T-helper 1 cell treated with Interleukin-12 subunit alpha and Interleukin-12 subunit beta and Interleukin-4 antibody, amounts not matched to agents 30 μg/mL and 1 μg/mL, for 36 hours (primary cell): Measurements from ENCODE around the gene IL21R.
A peak's percentile ranks its signal among the peaks of the same experiment; 100 is the strongest.
"Not testable (repeated sequence)": the region's sequence is repeated elsewhere in the genome, so short reads cannot be mapped to it uniquely, and the experiment has no call there.

Experiments used
- H3K27ac Mint-ChIP-seq: one replicate; pipeline ENCODE4 v1.8.0; 2021; ENCODE audit warnings: mild to moderate bottlenecking, mixed read lengths
- H3K27me3 Mint-ChIP-seq: one replicate; pipeline ENCODE4 v1.8.0; 2021; ENCODE audit warnings: low read depth, mixed read lengths
- H3K36me3 Mint-ChIP-seq: one replicate; pipeline ENCODE4 v1.8.0; 2021; ENCODE audit warnings: low read depth, mixed read lengths
- H3K4me1 Mint-ChIP-seq: one replicate; pipeline ENCODE4 v1.8.0; 2021; ENCODE audit warnings: low read depth, mixed read lengths
- H3K4me3 Mint-ChIP-seq: one replicate; pipeline ENCODE4 v1.8.0; 2021; ENCODE audit warnings: mild to moderate bottlenecking, moderate library complexity, mixed read lengths
- H3K9me3 Mint-ChIP-seq: one replicate; pipeline ENCODE4 v1.8.0; 2021; ENCODE audit warnings: mixed read lengths

Gene IL21R

DNA sequence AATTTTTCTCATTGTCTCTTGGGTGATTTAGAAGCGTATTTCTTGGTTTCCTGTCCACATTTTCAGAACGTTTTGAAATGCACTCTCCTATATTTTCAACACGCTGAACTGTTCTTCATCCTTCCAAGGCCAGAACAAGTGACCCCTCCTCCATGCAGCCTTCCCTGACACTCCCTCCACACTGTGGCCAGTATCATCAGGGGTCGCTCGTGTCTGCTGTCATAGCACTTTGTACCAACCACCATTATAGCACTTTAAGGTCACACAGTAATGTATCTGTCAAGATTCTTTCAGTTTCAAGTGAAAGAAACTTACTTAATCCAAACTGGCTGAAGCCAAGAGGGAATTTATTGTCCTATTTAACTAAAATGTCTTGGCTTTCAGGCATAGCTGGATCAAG is 17.5 kb upstream of the IL21R start:
- Mint-ChIP-seq H3K4me3 (no peak overlapping the region), H3K9me3 (peaks cover 33% of the 10 kb centered on the region), H3K27me3 (no peaks in the 10 kb centered on the region), H3K27ac (no peak overlapping the region), H3K4me1 (peaks cover 42% of the 10 kb centered on the region), H3K36me3 (peaks cover 29% of the 10 kb centered on the region)

GRCh38 chr16:27385398-27385797 is 16.6 kb upstream of the IL21R start:
- Mint-ChIP-seq H3K27me3 (no peaks in the 10 kb centered on the region), H3K9me3 (peaks cover 36% of the 10 kb centered on the region), H3K27ac (no peak overlapping the region), H3K4me1 (peaks cover 36% of the 10 kb centered on the region), H3K36me3 (peaks cover 31% of the 10 kb centered on the region), H3K4me3 (no peak overlapping the region)

DNA sequence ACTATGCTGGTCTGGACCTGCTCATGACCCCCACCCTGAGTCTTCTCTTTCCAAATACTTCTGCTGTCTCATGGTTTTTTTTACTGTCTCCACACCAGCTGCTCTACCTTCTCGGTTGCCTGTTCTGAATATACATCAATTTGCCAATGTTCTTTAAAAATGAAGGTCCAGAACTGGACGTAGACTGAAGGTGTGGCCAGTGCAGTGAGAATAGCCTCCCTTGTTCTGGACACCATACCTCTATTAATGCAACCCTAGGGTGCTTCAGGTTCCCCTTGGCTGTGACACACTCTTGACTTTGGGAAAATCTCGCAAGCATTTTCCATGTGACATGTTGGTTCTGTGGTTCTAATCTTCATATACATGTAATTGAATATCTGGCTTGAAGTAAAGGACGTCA is 15.3 kb upstream of the IL21R start:
- H3K4me1 Mint-ChIP-seq = peaks cover 27% of the 10 kb centered on the region
- H3K9me3 Mint-ChIP-seq = peaks cover 41% of the 10 kb centered on the region
- H3K27ac Mint-ChIP-seq = peak overlapping the region; percentile 8
- no peaks in the 10 kb centered on the region for H3K27me3 Mint-ChIP-seq
- H3K4me3 Mint-ChIP-seq = no peak overlapping the region
- peaks cover 36% of the 10 kb centered on the region for H3K36me3 Mint-ChIP-seq

- H3K27ac Mint-ChIP-seq = peak overlapping the region; percentile 64
- no peaks in the 10 kb centered on the region for H3K27me3 Mint-ChIP-seq
- no peak overlapping the region for H3K4me3 Mint-ChIP-seq
- H3K9me3 Mint-ChIP-seq = peaks cover 47% of the 10 kb centered on the region
- H3K36me3 Mint-ChIP-seq = peaks cover 39% of the 10 kb centered on the region
- H3K4me1 Mint-ChIP-seq = peaks cover 16% of the 10 kb centered on the region
Observed at GRCh38 chr16:27387724-27388123, 14.2 kb upstream of the IL21R start.

- Mint-ChIP-seq H3K4me1 (peaks cover 25% of the 10 kb centered on the region), H3K9me3 (peaks cover 57% of the 10 kb centered on the region), H3K27ac (no peak overlapping the region), H3K27me3 (no peaks in the 10 kb centered on the region), H3K4me3 (no peak overlapping the region), H3K36me3 (peaks cover 41% of the 10 kb centered on the region)
Observed at GRCh38 chr16:27389272-27389961, 12.6 kb upstream of the IL21R start.

DNA sequence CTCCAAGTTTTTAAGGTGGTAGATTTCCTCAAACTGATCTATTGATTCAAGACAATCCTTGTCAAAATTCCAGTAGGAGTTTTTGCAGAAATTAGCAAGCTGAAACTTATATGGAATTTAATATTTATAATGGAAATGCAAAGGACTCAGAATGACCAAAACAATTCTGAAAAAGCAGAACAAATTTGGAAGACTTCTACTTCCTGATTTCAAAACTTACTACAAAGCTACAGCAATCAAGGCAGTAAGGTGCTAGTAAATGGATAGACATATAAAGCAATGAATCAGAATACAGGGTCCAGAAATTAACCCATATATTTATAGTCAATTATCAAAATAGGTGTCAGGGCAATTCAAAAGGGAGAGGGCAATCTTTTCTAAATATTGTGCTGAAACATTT is 11.8 kb upstream of the IL21R start:
- Mint-ChIP-seq H3K9me3 (peaks cover 59% of the 10 kb centered on the region), H3K4me1 (peaks cover 28% of the 10 kb centered on the region), H3K27me3 (no peaks in the 10 kb centered on the region), H3K4me3 (no peak overlapping the region), H3K27ac (no peak overlapping the region), H3K36me3 (peaks cover 46% of the 10 kb centered on the region)

DNA sequence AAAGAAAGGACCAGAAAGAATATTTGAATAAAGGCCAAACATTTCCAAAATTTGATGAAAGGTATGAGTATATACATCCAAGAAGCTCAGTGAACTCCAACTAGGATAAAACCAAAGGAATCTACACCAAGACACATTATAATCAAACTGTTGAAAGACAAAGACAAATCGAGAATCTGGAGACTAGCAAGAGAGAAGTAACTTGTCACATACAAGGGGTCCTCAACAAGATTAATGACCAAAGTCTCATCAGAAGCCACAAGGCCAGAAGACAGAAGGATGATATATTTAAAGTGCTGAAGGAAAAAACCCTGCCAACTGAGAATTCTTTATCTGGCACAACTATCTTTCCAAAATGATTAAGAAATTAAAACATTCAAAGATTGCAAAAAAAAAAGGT is 9.3 kb upstream of the IL21R start:
- Mint-ChIP-seq H3K4me3 (no peak overlapping the region), H3K36me3 (peaks cover 40% of the 10 kb centered on the region), H3K9me3 (peaks cover 57% of the 10 kb centered on the region), H3K27me3 (no peaks in the 10 kb centered on the region), H3K4me1 (peaks cover 23% of the 10 kb centered on the region), H3K27ac (no peak overlapping the region)

DNA sequence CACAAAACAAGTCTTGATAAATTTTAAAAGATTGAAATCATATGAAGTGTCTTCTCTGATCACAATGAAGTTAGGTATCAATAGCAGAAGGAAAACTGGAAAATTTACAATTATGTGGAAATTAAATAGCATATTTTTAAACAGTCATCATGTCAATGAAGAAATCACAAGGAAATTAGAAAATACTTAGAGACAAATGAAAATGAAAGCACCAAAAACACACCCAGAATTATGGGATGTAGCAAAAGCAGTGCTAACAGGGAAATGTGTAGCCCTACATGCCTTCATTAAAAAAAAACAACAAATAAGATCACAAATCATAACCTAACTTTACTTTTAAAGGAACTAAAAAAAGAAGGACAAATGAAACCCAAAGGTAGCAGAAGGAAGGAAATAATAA is 7.5 kb upstream of the IL21R start:
- H3K27me3 Mint-ChIP-seq = no peaks in the 10 kb centered on the region
- H3K36me3 Mint-ChIP-seq = peaks cover 31% of the 10 kb centered on the region
- H3K9me3 Mint-ChIP-seq = peaks cover 50% of the 10 kb centered on the region
- H3K4me3 Mint-ChIP-seq = no peak overlapping the region
- H3K27ac Mint-ChIP-seq = no peak overlapping the region
- H3K4me1 Mint-ChIP-seq = peaks cover 19% of the 10 kb centered on the region

DNA sequence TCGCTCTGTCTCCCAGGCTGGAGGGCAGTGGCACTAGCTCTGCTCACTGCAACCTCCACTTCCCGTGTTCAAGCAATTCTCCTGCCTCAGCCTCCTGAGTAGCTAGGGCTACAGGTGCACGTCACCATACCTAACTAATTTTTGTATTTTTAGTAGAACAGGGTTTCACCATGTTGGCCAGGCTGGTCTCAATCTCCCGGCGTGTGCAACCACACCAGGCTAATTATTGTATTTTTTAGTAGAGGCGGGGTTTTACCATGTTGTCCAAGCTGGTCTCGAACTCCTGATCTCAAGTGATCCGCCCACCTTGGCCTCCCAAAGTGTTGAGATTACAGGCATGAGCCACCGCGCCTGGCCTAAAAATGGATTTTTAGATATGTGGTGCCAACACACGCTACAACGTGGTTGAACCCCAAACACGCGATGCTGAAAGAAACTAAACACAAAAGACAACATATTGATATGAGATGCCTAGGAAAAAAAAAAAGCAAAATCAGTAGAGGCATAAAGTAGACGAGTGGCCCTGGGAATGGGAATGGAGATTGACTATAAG is 3.6 kb upstream of the IL21R start:
- peaks cover 25% of the 10 kb centered on the region for H3K9me3 Mint-ChIP-seq
- not testable (repeated sequence) for H3K27me3 Mint-ChIP-seq, H3K27ac Mint-ChIP-seq, H3K4me3 Mint-ChIP-seq
- peaks cover 34% of the 10 kb centered on the region for H3K4me1 Mint-ChIP-seq
- peaks cover 25% of the 10 kb centered on the region for H3K36me3 Mint-ChIP-seq

DNA sequence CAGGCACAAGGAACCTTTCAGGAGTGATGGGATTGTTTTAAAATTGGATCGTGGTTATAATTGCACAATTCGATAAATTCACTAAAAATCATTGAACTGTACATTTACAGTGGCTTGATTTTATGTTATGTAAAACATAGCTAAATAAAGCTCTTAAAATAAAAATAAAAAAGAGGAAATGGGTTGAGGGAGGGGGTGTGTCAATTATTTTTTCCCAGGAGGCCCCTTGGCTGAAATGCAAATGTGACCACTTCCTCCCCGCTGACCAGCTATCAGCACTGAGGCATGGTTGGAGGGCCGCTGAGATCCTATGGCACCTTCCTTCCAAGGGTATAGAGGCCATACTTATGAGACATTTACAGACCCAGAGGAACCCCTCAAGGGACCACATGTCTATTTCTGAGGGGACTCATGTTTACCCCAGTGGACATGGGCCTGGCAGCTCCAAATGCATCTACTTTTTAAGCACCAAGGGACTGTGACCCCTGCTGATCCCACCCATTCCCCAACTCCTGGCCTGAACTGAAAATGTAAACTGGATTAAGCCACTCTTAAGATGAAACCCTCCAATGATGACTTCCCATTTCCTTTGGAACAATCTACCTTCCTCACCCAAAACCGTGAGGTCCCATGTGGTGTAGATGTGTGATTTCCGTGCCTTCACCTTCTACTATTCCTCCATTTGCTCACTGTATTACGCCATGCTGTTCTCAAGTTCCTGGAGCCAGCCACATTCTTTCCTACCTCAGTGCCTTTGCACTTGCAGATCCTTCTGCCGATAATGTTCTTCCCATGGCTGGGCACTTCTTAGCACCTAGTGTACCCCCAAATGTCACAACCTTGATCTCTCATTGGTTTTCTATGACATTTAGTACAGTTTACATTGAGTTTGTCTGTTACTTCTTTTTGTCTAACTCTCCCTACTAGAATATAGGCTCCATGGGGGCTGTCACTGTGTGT is 2.8 kb upstream of the IL21R start:
- peaks cover 25% of the 10 kb centered on the region for H3K36me3 Mint-ChIP-seq
- H3K9me3 Mint-ChIP-seq = peaks cover 19% of the 10 kb centered on the region
- H3K27ac Mint-ChIP-seq = no peak overlapping the region
- H3K4me3 Mint-ChIP-seq = no peak overlapping the region
- H3K27me3 Mint-ChIP-seq = no peaks in the 10 kb centered on the region
- peaks cover 34% of the 10 kb centered on the region for H3K4me1 Mint-ChIP-seq

DNA sequence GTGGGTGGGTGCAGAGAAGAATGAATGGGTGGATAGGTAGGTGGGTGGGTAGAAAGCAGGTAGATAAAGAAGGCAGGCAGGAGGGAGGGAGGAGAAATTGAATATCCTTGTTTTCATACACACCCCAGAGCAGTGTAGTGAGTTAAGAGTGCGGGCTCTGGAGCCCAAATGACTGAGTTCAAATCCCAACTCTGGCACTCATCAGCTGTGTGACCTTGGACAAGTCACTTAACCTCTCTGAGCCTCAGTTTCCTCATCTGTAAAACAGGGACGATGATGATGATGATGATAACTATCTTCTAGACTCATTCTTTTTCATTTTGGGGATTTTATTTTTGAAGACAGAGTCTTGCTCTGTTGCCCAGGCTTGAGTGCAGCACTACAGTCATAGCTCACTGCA is 2.0 kb upstream of the IL21R start:
- H3K9me3 Mint-ChIP-seq = peaks cover 11% of the 10 kb centered on the region
- H3K4me3 Mint-ChIP-seq = no peak overlapping the region
- H3K4me1 Mint-ChIP-seq = peaks cover 33% of the 10 kb centered on the region
- no peaks in the 10 kb centered on the region for H3K27me3 Mint-ChIP-seq
- H3K36me3 Mint-ChIP-seq = peaks cover 21% of the 10 kb centered on the region
- no peak overlapping the region for H3K27ac Mint-ChIP-seq

DNA sequence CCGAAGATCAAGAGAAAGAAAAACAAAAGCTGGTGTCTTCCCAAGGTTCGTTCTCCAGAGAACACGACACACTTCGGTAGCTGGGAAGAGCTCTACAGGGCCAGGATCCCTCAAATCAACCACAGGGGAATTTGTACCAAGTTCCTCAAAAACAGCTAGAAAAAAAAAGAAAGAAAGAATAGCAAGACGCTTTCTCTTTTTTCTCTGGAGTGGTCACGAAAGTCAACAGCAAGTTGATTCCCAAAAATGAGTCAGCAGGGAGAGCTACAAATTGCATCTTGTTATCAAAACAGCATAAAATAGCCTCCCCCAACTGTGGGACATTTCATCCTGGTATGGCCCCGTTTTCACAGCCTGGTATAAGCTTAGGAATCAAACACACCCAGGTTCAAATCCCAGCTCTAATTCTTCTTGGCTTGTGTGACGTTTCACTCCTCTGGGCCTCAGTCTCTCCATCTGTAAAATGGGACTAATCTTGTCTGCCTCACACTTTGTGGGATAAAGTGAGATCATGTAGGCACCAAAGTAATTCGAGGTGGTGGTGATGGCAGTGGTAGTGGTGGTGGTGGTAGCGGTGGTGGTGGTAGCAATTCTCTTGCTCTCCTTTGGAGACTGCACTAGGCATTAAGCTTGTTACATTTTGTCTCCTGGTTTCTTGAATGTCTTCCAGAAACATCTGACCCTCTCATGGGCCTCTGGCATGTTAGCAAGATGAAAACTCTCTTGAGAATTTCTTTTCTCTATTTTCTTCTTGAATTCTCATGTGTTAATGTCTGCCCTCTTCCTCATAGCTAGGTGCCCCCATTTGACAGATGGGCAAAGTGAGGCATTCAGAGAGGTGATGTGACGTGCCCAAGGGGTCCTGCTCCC is 988 bp upstream of the IL21R start:
- Mint-ChIP-seq H3K27ac (peak overlapping the region; percentile 49), H3K4me3 (peak overlapping the region; percentile 44), H3K36me3 (peaks cover 23% of the 10 kb centered on the region), H3K9me3 (peaks cover under 1% of the 10 kb centered on the region), H3K4me1 (peaks cover 38% of the 10 kb centered on the region), H3K27me3 (no peaks in the 10 kb centered on the region)

DNA sequence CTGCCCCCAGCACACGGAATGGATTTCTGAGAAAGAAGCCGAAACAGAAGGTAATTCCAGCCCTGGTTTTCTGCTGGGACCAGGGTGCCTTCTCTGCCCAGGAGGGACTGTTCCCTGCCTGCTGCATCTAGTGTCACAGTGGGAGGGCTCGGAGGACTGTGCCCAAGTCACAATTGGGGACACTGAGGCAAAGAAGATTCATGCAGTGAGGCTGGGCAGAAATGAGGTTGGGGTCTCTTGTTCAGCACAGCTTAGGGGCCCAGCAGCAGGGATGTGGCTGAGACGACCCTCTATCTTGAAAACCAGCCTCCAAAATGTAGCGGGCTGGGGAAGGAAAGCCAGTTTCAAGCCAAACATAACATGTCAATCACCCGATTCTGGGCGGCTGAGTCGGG is 592 bp downstream of the IL21R start:
- peaks cover 31% of the 10 kb centered on the region for H3K36me3 Mint-ChIP-seq

DNA sequence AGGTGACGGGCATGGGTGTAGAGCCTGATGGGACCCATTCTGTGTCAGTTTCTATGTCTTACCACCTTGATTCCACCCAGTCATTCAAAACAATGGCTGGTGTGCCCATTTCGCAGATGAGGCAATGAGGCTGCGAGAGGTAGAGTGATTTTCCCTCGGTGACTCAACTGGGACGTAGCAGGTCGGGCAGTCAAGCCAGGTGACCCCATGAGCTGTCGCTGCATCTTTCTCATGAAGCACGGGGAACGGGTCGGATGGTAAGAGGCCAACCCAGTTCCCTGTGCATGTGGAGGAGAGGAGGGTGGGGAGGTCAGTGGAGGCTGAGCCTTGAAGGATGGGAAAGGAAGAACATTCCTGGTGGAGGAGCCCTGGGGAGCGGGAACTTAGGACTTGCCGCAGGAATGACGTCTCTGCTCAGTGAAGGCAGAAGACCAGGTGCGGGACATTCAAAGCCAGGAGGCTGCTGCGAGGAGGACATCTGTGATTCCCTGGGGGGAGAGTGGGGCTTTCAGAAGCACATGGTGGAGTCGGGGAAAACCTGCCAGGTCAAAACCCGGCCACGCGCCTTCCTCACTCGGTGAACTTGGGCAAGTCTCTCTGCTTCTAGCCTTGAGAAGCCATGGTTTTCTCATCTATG is 1.1 kb downstream of the IL21R start:
- peaks cover 56% of the 10 kb centered on the region for H3K4me1 Mint-ChIP-seq
- peak overlapping the region; percentile 98 for H3K4me3 Mint-ChIP-seq
- H3K27ac Mint-ChIP-seq = peak overlapping the region; percentile 97
- H3K27me3 Mint-ChIP-seq = no peaks in the 10 kb centered on the region
- peaks cover 33% of the 10 kb centered on the region for H3K36me3 Mint-ChIP-seq
- no peaks in the 10 kb centered on the region for H3K9me3 Mint-ChIP-seq

More for the DNA sequence above, 592 bp downstream of the IL21R start:
- Mint-ChIP-seq H3K4me1 (peaks cover 51% of the 10 kb centered on the region), H3K27ac (peak overlapping the region; percentile 97), H3K4me3 (peak overlapping the region; percentile 98), H3K27me3 (no peaks in the 10 kb centered on the region), H3K9me3 (no peaks in the 10 kb centered on the region)
